HEK293 (cell line): ENCODE results near the gene GALNS.

Experiments
- CTCF ChIA-PET: fragments of 350-600 bp; formaldehyde crosslinking; extraction: SDS; loops from one replicate; lab custom pipeline; 2021; ENCODE audit warnings: antibody characterized with exemption; lab: Yijun Ruan, JAX
- POLR2A ChIA-PET: fragments of 300-600 bp; formaldehyde crosslinking; extraction: SDS; loops from one replicate; lab custom pipeline; 2020; ENCODE audit warnings: antibody characterized with exemption, inconsistent platforms; lab: Yijun Ruan, JAX
- H3K27ac ChIP-seq: fragments of 200-500 bp; sonication (Bioruptor generic); 2 replicates; pipeline ENCODE4 v1.5.1; 2014; ENCODE audit warnings: low read depth, low read length, control low read depth, inconsistent platforms; ENCODE audit errors: extremely low read depth
- H3K36me3 ChIP-seq, 2 experiments: fragments of 200-500 bp in 1 of 2; sonication (Bioruptor generic) in 1 of 2; 1 replicate in 1 of 2; 2 replicates in 1 of 2; pipeline ENCODE4 v1.5.1; 2014 to 2017; ENCODE audit warnings: inconsistent platforms in 2 of 2, low read length in 2 of 2; ENCODE audit not compliant: control insufficient read depth in 2 of 2, insufficient read depth in 1 of 2
- H3K4me1 ChIP-seq: fragments of 200-500 bp; sonication (Bioruptor generic); 2 replicates; pipeline ENCODE4 v1.5.1; 2014; ENCODE audit warnings: mild to moderate bottlenecking, low read length, inconsistent platforms; ENCODE audit not compliant: control insufficient read depth, insufficient read depth
- H3K4me3 ChIP-seq: 2 replicates; pipeline ENCODE4 v1.5.1; 2011; ENCODE audit warnings: low read depth, mild to moderate bottlenecking, control low read depth, low read length, moderate library complexity
- H3K9me3 ChIP-seq: fragments of 200-500 bp; sonication (Bioruptor generic); 2 replicates; pipeline ENCODE4 v1.5.1; 2014; ENCODE audit warnings: low read depth, low read length, inconsistent platforms; ENCODE audit not compliant: control insufficient read depth, insufficient read depth
- GLI4 ChIP-seq: fragments of 450-650 bp; formaldehyde crosslinking; IDR thresholded peaks from 2 replicates; pipeline ENCODE4 v1.5.1; 2016; ENCODE audit warnings: missing biosample characterization, missing genetic modification characterization
- HOXA7 ChIP-seq: sonication (generic); formaldehyde crosslinking; IDR thresholded peaks from 2 replicates; pipeline ENCODE4 v1.8.1; 2022; ENCODE audit warnings: missing genetic modification reagents, borderline replicate concordance
- KLF8 ChIP-seq: fragments of 450-650 bp; formaldehyde crosslinking; IDR thresholded peaks from 2 replicates; pipeline ENCODE4 v1.5.1; 2016; ENCODE audit warnings: missing biosample characterization, missing genetic modification characterization
- KLF9 ChIP-seq: fragments of 450-650 bp; formaldehyde crosslinking; IDR thresholded peaks from 2 replicates; pipeline ENCODE4 v1.5.1; 2016; ENCODE audit warnings: missing biosample characterization, missing genetic modification characterization, low read depth
- SP7 ChIP-seq: fragments of 450-650 bp; formaldehyde crosslinking; IDR thresholded peaks from 2 replicates; pipeline ENCODE4 v1.5.1; 2016; ENCODE audit warnings: missing biosample characterization, missing genetic modification characterization
- ZNF121 ChIP-seq: fragments of 450-650 bp; formaldehyde crosslinking; IDR thresholded peaks from 2 replicates; pipeline ENCODE4 v1.5.1; 2016; ENCODE audit warnings: missing biosample characterization, missing genetic modification characterization
- ZNF157 ChIP-seq: fragments of 450-650 bp; formaldehyde crosslinking; IDR thresholded peaks from 2 replicates; pipeline ENCODE4 v1.5.1; 2016; ENCODE audit warnings: missing biosample characterization, missing genetic modification characterization
- ZNF174 ChIP-seq: fragments of 450-650 bp; formaldehyde crosslinking; IDR thresholded peaks from 2 replicates; pipeline ENCODE4 v1.5.0; 2017; ENCODE audit warnings: missing biosample characterization, mild to moderate bottlenecking, missing genetic modification characterization
- ZNF2 ChIP-seq: fragments of 450-650 bp; formaldehyde crosslinking; IDR thresholded peaks from 2 replicates; pipeline ENCODE4 v1.5.1; 2016; ENCODE audit warnings: missing biosample characterization, missing genetic modification characterization
- ZNF544 ChIP-seq: fragments of 450-650 bp; formaldehyde crosslinking; IDR thresholded peaks from 2 replicates; pipeline ENCODE4 v1.5.0; 2017; ENCODE audit warnings: missing biosample characterization, missing genetic modification characterization
- ZNF561 ChIP-seq: fragments of 450-650 bp; IDR thresholded peaks from 2 replicates; pipeline ENCODE4 v1.5.1; 2018; ENCODE audit warnings: missing biosample characterization, missing genetic modification characterization, borderline replicate concordance
- ZNF610 ChIP-seq: fragments of 450-650 bp; formaldehyde crosslinking; IDR thresholded peaks from 2 replicates; pipeline ENCODE4 v1.5.1; 2016; ENCODE audit warnings: missing biosample characterization, missing genetic modification characterization, borderline replicate concordance
- ZNF658 ChIP-seq: fragments of 450-650 bp; formaldehyde crosslinking; IDR thresholded peaks from 2 replicates; pipeline ENCODE4; 2016; ENCODE audit warnings: missing biosample characterization, missing genetic modification characterization
- ZNF785 ChIP-seq: fragments of 450-650 bp; formaldehyde crosslinking; IDR thresholded peaks from 2 replicates; pipeline ENCODE4 v1.5.1; 2016; ENCODE audit warnings: missing biosample characterization, missing genetic modification characterization
- TF ChIP-seq, protein P1 (sequence below): fragments of 450-650 bp; formaldehyde crosslinking; IDR thresholded peaks from 2 replicates; pipeline ENCODE4 v1.5.1; 2016; ENCODE audit warnings: missing biosample characterization, missing genetic modification characterization, borderline replicate concordance
- TF ChIP-seq, protein P2 (sequence below): fragments of 450-650 bp; formaldehyde crosslinking; IDR thresholded peaks from 2 replicates; pipeline ENCODE4 v1.5.1; 2017; ENCODE audit warnings: missing biosample characterization, missing genetic modification characterization
- TF ChIP-seq, protein P3 (sequence below): fragments of 450-650 bp; formaldehyde crosslinking; IDR thresholded peaks from 2 replicates; pipeline ENCODE4 v1.5.1; 2016; ENCODE audit warnings: missing biosample characterization, missing genetic modification characterization, borderline replicate concordance
- TF ChIP-seq, protein P4 (sequence below): fragments of 450-650 bp; formaldehyde crosslinking; IDR thresholded peaks from 2 replicates; pipeline ENCODE4 v1.5.1; 2016; ENCODE audit warnings: missing biosample characterization, missing genetic modification characterization

GALNS gene

DNA sequence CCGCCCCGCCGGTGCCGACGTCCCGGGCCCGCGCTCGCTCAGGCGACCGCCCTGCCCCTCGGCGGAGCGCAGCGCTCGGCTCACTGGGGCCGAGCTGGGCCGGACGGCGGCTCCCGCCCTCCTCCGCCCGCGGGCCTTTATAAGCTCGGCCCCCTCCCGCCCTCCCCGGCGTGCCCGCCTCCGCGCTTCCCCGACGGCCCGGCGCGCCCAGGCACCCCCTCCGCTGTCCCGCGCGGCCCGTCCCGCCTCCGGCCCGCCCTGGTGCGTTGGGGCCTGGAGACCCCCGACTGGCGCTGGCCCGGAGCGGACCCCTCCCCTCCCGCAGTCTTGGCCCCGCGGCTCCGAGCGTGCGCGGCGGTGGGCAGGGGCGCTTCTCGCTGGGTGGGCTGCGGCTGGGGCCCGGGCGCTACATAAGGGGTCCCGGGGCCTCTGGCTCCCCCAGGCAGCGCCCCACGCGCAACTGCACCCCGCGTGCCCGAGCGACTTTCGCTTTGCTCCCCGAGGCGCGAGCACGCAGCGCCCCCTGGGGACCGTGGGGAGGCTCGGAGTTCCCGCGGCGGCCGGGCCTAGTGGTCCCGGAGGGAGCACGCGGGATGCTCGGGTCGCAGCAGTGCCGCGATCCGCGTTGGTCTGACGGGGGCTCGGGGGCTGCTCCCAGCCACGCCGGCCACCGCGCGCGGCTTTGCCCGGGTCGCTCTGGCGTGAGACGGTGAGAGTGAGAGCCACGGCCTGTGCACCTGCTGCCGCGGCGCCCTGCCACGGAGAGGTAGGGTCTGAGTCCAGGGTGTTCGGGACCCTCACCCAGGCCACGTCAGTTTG is 71.4 kb downstream of the GALNS start, which contains the start of gene PIEZO1 (continued):
- TF ChIP-seq, protein P1, sequence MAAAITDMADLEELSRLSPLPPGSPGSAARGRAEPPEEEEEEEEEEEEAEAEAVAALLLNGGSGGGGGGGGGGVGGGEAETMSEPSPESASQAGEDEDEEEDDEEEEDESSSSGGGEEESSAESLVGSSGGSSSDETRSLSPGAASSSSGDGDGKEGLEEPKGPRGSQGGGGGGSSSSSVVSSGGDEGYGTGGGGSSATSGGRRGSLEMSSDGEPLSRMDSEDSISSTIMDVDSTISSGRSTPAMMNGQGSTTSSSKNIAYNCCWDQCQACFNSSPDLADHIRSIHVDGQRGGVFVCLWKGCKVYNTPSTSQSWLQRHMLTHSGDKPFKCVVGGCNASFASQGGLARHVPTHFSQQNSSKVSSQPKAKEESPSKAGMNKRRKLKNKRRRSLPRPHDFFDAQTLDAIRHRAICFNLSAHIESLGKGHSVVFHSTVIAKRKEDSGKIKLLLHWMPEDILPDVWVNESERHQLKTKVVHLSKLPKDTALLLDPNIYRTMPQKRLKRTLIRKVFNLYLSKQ (tag by site-specific recombination) = no peak
- TF ChIP-seq KLF8 (tag by site-specific recombination) (no peak), ZNF544 (no peak), ZNF157 (tag by site-specific recombination) (no peak), ZNF610 (tag by site-specific recombination) (no peak), ZNF2 (tag by site-specific recombination) (peak; percentile 78; the same call in 1 of the 2 replicates), ZNF658 (tag by site-specific recombination) (no peak), KLF9 (tag by site-specific recombination) (0 out of 2 replicates have a peak, but pooled peaks have one; percentile 19), HOXA7 (no peak), ZNF561 (tag by site-specific recombination) (peak; percentile 69), ZNF174 (tag by site-specific recombination) (0 out of 2 replicates have a peak, but pooled peaks have one; percentile 64), ZNF121 (tag by site-specific recombination) (no peak), SP7 (tag by site-specific recombination) (no peak)
- TF ChIP-seq, protein P2, sequence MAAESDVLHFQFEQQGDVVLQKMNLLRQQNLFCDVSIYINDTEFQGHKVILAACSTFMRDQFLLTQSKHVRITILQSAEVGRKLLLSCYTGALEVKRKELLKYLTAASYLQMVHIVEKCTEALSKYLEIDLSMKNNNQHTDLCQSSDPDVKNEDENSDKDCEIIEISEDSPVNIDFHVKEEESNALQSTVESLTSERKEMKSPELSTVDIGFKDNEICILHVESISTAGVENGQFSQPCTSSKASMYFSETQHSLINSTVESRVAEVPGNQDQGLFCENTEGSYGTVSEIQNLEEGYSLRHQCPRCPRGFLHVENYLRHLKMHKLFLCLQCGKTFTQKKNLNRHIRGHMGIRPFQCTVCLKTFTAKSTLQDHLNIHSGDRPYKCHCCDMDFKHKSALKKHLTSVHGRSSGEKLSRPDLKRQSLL (tag by site-specific recombination) = 0 out of 2 replicates have a peak, but pooled peaks have one; percentile 27
- TF ChIP-seq, protein P3, sequence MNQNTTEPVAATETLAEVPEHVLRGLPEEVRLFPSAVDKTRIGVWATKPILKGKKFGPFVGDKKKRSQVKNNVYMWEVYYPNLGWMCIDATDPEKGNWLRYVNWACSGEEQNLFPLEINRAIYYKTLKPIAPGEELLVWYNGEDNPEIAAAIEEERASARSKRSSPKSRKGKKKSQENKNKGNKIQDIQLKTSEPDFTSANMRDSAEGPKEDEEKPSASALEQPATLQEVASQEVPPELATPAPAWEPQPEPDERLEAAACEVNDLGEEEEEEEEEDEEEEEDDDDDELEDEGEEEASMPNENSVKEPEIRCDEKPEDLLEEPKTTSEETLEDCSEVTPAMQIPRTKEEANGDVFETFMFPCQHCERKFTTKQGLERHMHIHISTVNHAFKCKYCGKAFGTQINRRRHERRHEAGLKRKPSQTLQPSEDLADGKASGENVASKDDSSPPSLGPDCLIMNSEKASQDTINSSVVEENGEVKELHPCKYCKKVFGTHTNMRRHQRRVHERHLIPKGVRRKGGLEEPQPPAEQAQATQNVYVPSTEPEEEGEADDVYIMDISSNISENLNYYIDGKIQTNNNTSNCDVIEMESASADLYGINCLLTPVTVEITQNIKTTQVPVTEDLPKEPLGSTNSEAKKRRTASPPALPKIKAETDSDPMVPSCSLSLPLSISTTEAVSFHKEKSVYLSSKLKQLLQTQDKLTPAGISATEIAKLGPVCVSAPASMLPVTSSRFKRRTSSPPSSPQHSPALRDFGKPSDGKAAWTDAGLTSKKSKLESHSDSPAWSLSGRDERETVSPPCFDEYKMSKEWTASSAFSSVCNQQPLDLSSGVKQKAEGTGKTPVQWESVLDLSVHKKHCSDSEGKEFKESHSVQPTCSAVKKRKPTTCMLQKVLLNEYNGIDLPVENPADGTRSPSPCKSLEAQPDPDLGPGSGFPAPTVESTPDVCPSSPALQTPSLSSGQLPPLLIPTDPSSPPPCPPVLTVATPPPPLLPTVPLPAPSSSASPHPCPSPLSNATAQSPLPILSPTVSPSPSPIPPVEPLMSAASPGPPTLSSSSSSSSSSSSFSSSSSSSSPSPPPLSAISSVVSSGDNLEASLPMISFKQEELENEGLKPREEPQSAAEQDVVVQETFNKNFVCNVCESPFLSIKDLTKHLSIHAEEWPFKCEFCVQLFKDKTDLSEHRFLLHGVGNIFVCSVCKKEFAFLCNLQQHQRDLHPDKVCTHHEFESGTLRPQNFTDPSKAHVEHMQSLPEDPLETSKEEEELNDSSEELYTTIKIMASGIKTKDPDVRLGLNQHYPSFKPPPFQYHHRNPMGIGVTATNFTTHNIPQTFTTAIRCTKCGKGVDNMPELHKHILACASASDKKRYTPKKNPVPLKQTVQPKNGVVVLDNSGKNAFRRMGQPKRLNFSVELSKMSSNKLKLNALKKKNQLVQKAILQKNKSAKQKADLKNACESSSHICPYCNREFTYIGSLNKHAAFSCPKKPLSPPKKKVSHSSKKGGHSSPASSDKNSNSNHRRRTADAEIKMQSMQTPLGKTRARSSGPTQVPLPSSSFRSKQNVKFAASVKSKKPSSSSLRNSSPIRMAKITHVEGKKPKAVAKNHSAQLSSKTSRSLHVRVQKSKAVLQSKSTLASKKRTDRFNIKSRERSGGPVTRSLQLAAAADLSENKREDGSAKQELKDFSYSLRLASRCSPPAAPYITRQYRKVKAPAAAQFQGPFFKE (tag by site-specific recombination) = no peak
- TF ChIP-seq, protein P4, sequence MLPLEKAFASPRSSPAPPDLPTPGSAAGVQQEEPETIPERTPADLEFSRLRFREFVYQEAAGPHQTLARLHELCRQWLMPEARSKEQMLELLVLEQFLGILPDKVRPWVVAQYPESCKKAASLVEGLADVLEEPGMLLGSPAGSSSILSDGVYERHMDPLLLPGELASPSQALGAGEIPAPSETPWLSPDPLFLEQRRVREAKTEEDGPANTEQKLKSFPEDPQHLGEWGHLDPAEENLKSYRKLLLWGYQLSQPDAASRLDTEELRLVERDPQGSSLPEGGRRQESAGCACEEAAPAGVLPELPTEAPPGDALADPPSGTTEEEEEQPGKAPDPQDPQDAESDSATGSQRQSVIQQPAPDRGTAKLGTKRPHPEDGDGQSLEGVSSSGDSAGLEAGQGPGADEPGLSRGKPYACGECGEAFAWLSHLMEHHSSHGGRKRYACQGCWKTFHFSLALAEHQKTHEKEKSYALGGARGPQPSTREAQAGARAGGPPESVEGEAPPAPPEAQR (tag by site-specific recombination) = no peak
- TF ChIP-seq, all 188 proteins: peak for 40

DNA sequence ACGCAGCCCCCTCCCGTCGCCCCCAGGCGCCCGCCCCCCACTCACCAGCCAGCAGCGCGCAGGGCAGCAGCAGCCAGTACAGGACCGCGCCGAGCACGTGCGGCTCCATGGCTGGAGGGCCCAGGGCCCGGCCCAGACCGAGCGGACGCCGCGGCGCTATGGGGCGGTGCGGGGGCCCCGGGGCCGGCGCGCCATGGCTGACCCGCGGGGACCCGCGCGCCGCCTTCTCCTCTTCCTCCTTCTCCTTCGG is 72.0 kb downstream of the GALNS start:
- no peaks in the 10 kb centered on the region for H3K36me3 ChIP-seq
- peaks cover 25% of the 10 kb centered on the region for H3K4me1 ChIP-seq
- ChIA-PET POLR2A (interaction anchor here (1.0 to 6.7 kb wide), 11 partner anchors 11 to 215 kb away, joined by 3 to 97 read pairs (median 5); partner anchors contain the start of genes APRT and ZC3H18), CTCF (interaction anchor here (0.6 to 1.6 kb wide), 4 partner anchors 10 to 869 kb away, joined by 3 to 5 read pairs (median 4); no protein-coding TSS in a partner anchor)
- H3K9me3 ChIP-seq = no peaks in the 10 kb centered on the region
- peak overlapping the region; percentile 76; the same call in 1 of the 2 replicates for H3K27ac ChIP-seq
- TF ChIP-seq ZNF785 (tag by site-specific recombination) (no peak), GLI4 (tag by site-specific recombination) (no peak)
- H3K4me3 ChIP-seq = peak overlapping the region; percentile 53
